Tibial artery (tissue), 4 donors: ENCODE measurements around the gene SIGLEC15.

Source experiments
- DNase-seq, 2 donors: peaks; one replicate each; pipeline ENCODE4 v3.0.0-alpha.2; 2019
- H3K27ac ChIP-seq, 2 donors: fragments of 200-600 bp; sonication (generic) in 1 of 2; 1 replicate in 1 of 2; 2 replicates in 1 of 2; pipeline ENCODE4 v1.5.1; 2018 to 2019; ENCODE audit warnings: mild to moderate bottlenecking in 1 of 2
- H3K27me3 ChIP-seq, 2 donors: fragments of 200-600 bp; sonication (generic) in 1 of 2; one replicate each; pipeline versions ENCODE4 v1.5.1 to v1.6.0; 2016 to 2019
- H3K36me3 ChIP-seq, 3 donors: fragments of 200-600 bp; sonication (generic) in 2 of 3; one replicate each; pipeline ENCODE4 v1.5.1; 2016 to 2019; ENCODE audit warnings: mild to moderate bottlenecking in 2 of 3
- H3K4me1 ChIP-seq, 4 donors: fragments of 200-600 bp; sonication (generic) in 2 of 4; 1 replicate in 3 of 4; 2 replicates in 1 of 4; pipeline ENCODE4 v1.5.1; 2016 to 2019
- H3K4me3 ChIP-seq, 2 donors: fragments of 200-600 bp; sonication (generic) in 1 of 2; 1 replicate in 1 of 2; 2 replicates in 1 of 2; pipeline ENCODE4 v1.5.1; 2018 to 2019; ENCODE audit warnings: mild to moderate bottlenecking in 2 of 2
- H3K9me3 ChIP-seq, 3 donors: fragments of 200-600 bp; sonication (generic) in 1 of 3; one replicate each; pipeline ENCODE4 v1.5.1; 2016 to 2019
- CTCF ChIP-seq, 2 experiments: fragments of 200-600 bp in 1 of 2; fragments of 450-650 bp in 1 of 2; IDR thresholded peaks; one replicate each; pipeline ENCODE4 v1.5.1; 2017 to 2019; ENCODE audit warnings: antibody characterized with exemption in 2 of 2, mild to moderate bottlenecking in 1 of 2, moderate library complexity in 1 of 2
- intact Hi-C: fragments of 100-400 bp; cut with DNase I; formaldehyde crosslinking; loops from one replicate; pipeline ENCODE4 v1.15.0; 2023; ENCODE audit warnings: low total_unique reads

SIGLEC15 gene

GRCh38 chr18:45891806-45892205 is 66.3 kb downstream of the SIGLEC15 start:
- DNase-seq = no peak
- H3K27me3 ChIP-seq = no peaks in the 10 kb centered on the region
- intact Hi-C loops = no loop called here
- no peak overlapping the region for H3K27ac ChIP-seq
- TF ChIP-seq CTCF (IDR thresholded peaks at IDR 0.05) = no peak
- no peaks in the 10 kb centered on the region for H3K9me3 ChIP-seq
- peaks cover 30 to 68% (median 35%) of the 10 kb centered on the region in 3 donors for H3K36me3 ChIP-seq
- no peaks in the 10 kb centered on the region for H3K4me1 ChIP-seq
- H3K4me3 ChIP-seq = no peak overlapping the region
